ENCODE results near the gene TRAF4.
A peak's percentile ranks its signal among the peaks of the same experiment; 100 is the strongest.
"Not testable (repeated sequence)": the region's sequence is repeated elsewhere in the genome, so short reads cannot be mapped to it uniquely, and the experiment has no call there.

TRAF4 gene

GRCh38 chr17:28792877-28793661 lies 49.3 kb downstream of the TRAF4 start:
- no peak for DNase-seq

DNA sequence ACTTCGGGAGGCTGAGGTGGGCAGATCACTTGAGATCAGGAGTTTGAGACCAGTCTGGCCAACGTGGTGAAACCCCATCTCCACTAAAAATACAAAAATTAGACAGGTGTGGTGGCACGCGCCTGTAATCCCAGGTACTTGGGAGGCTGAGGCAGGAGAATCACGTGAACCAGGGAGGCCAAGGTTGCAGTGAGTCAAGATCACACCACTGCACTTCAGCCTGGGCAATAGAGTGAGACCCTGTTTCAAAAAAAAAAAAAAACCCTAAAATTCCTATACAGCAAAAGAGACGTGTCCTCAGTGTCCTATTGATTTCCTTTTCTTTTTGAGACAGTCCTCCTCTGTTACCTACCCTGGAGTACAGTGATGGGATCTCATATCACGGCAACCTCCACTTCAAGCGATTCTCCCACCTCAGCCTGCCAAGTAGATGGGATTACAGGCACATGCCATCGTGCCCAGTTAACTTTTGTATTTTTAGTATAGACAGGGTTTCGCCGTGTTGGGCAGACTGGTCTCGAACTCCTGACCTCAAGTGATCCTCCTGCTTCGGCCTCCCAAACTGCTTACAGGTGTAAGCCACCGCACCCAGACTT lies 51.1 kb downstream of the TRAF4 start:
- not testable (repeated sequence) for DNase-seq

- DNase-seq = peak in 1 of 14 donors; percentile 1
These were observed 52.3 kb downstream of the TRAF4 start for GRCh38 chr17:28796062-28796461.
